ENCODE results near the gene TCAIM. TPM values are rescaled to one million over a fixed set of nuclear protein-coding genes. Genes with fewer than 3 reads are reported as not detected.

Gene TCAIM, protein sequence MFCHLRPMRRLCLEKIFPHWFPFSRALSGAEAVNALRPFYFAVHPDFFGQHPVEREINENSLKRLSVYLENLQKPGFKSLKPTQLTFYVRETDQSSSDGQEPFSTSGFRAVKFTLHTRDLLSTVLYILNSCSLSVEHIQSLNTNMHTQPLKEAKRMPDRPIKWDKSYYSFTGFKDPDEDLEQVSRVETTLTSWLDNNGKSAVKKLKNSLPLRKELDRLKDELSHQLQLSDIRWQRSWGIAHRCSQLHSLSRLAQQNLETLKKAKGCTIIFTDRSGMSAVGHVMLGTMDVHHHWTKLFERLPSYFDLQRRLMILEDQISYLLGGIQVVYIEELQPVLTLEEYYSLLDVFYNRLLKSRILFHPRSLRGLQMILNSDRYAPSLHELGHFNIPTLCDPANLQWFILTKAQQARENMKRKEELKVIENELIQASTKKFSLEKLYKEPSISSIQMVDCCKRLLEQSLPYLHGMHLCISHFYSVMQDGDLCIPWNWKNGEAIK
- total RNA-seq: 10 to 100 TPM; 10.5 to 33.5 (median 19.6) TPM

DNA sequence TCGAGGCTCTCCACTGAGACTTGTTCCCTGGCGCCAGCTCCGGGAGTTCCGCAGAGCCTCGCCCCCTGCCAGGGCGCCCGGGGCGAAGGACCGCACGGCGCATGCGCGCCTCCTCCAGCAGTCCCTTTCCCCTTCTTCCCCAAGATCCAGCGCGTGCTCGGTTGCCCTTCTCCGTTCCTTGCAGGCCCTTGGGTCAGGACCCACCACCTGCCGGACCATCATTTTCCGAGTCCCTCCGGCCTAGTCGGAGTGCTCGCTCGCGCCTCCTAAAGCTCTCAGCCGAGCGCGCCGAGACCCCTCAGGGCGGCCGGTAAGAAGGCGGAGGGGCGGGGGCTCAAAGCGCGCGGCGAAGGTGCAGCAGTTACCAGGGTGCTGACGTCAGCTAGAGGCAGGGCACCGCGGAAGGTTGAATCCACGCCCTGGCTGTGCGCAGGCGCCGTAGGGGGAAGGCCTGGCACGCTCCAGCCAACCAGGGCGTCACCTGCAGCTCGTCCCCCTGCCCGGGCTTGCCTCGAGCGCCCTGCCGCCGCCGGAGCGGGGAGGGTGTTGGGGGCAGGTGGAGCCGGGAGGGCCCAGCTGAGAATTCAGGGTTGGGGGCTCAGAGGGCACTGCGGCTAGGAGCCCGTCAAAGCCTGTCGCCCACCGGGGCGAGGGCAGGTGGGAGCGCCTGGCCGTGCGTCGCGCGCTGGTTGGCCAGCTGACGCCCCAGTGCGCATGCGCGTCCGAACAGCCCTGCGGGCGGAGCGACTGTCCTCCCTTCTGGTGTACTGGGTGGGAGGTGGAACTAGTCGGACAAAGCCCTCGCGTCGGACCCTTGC is at the start of gene TCAIM:
TSS of gene TCAIM (plus strand) at position 757 of the 818 bp plus-strand sequence. CDS start 16,017 bp downstream, outside the sequence.
- Histone ChIP-seq H3K4me1 (peaks cover 25 to 43% (median 27%) of the 10 kb centered on the region in 4 donors), H3K4me3 (peak within 1 kb of the TSS; percentile 46 to 75 (median 70)), H3K36me3 (no peaks in the 10 kb centered on the region), H3K27me3 (no peaks in the 10 kb centered on the region), H3K27ac (peak within 1 kb of the TSS; percentile 95 to 99 (median 97)), H3K9me3 (no peaks in the 10 kb centered on the region)
- peak in 3 of 4 donors; percentile 75 to 94 (median 90) for TF ChIP-seq POLR2A (IDR thresholded peaks at IDR 0.05)
- TF ChIP-seq EP300 (IDR thresholded peaks at IDR 0.05): peak in 1 of 4 donors; percentile 4
- TF ChIP-seq, protein P1, sequence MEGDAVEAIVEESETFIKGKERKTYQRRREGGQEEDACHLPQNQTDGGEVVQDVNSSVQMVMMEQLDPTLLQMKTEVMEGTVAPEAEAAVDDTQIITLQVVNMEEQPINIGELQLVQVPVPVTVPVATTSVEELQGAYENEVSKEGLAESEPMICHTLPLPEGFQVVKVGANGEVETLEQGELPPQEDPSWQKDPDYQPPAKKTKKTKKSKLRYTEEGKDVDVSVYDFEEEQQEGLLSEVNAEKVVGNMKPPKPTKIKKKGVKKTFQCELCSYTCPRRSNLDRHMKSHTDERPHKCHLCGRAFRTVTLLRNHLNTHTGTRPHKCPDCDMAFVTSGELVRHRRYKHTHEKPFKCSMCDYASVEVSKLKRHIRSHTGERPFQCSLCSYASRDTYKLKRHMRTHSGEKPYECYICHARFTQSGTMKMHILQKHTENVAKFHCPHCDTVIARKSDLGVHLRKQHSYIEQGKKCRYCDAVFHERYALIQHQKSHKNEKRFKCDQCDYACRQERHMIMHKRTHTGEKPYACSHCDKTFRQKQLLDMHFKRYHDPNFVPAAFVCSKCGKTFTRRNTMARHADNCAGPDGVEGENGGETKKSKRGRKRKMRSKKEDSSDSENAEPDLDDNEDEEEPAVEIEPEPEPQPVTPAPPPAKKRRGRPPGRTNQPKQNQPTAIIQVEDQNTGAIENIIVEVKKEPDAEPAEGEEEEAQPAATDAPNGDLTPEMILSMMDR (IDR thresholded peaks at IDR 0.05): peak in 2 of 6 experiments; percentile 11 to 29
- peak; percentile 93 to 97 for TF ChIP-seq POLR2AphosphoS5 (IDR thresholded peaks at IDR 0.05)
- DNase-seq (peak; percentile 99), ATAC-seq (ENCODE audit: low FRiP score in 2 of 2) (peak; percentile 98 to 99)
- WGBS, 2 donors: 1 to 2% methylated on average over 30 to 74 of the region's 77 CpGs

DNA sequence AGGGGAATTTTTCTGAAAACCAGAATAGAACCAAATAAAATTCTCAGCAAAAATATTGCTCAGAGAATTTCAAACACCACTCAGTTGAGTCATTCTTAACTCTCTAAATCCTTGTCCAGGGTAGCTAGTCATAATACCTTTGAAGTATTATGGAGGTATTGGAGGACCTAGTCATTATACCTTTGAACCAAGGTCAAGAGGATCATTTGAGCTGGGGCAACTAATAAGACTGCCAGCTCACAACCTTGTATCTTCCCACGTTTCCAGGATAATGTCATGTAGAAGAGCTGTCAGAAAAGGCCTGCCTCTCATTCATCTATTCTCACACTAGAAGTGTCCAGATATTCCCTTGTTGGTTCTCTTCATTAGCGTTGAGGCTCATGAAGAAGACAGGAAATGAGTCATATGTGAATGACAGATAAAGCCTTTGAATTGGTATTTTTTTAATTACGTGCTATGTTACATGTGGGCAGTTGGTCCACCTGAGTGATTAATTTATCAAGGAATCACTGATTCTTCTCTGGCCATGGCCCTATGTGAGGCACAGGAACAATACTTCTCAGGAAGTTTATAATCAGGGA is 48.6 kb upstream of the TCAIM start:
- H3K27me3 ChIP-seq: no peaks in the 10 kb centered on the region

DNA sequence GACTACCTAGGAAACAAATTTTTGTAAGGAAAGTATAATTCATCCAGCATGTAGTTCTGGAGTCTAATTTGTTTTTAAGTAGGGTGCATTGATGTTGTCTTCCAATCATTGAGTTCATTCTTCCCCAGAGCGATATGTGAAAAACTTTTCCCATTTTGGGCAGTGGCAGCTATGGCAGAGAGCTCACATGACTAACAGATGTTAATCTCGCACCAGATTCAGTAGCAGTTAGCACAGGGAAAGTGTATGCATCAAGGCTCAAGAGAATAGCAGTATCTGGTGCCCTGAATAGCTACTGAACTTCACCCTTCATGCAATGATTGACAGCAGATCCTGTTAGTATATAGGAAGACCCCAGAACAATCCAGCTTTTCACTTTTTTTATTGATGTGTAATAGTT is 46.3 kb upstream of the TCAIM start:
- TF ChIP-seq EP300 (IDR thresholded peaks at IDR 0.05) (no peak), POLR2AphosphoS5 (IDR thresholded peaks at IDR 0.05) (no peak), POLR2A (IDR thresholded peaks at IDR 0.05) (no peak)
- TF ChIP-seq, protein P1 (IDR thresholded peaks at IDR 0.05): no peak
- Histone ChIP-seq H3K36me3 (no peaks in the 10 kb centered on the region), H3K27ac (no peak overlapping the region), H3K4me1 (no peaks in the 10 kb centered on the region), H3K4me3 (no peak overlapping the region), H3K9me3 (no peaks in the 10 kb centered on the region), H3K27me3 (no peaks in the 10 kb centered on the region)
- 81 to 90% methylated on average over 2 of the region's 2 CpGs for WGBS, 2 donors
- no peak for DNase-seq
- no peak for ATAC-seq (ENCODE audit: low FRiP score in 2 of 2)

More for the DNA sequence above, 48.6 kb upstream of the TCAIM start:
- H3K4me1 ChIP-seq: no peaks in the 10 kb centered on the region
- 64 to 79% methylated on average over 3 of the region's 3 CpGs for WGBS, 2 donors
- DNase-seq: no peak
- no peaks in the 10 kb centered on the region for H3K9me3 ChIP-seq
- no peak overlapping the region for H3K4me3 ChIP-seq
- ATAC-seq (ENCODE audit: low FRiP score in 2 of 2): no peak
- TF ChIP-seq EP300 (IDR thresholded peaks at IDR 0.05) (no peak), POLR2A (IDR thresholded peaks at IDR 0.05) (no peak), POLR2AphosphoS5 (IDR thresholded peaks at IDR 0.05) (no peak)
- TF ChIP-seq, protein P1 (IDR thresholded peaks at IDR 0.05): no peak
- H3K36me3 ChIP-seq: no peaks in the 10 kb centered on the region
- H3K27ac ChIP-seq: no peak overlapping the region

DNA sequence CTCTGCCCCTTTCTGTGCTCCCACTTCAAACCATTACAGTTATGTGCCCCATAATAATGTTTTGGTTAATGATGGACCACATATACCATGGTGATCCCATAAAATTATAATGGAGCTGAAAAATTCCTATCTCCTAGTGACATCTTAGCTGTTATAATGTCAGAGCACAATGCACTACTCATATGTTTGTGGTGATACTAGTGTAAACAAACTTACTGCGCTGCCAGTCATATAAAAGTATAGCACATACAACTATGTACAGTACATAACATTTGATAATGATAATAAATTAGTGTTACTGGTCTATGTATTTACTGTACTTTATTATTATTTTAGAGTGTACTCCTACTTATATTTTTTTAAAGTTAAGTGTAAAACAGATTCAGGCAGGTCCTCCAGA is 45.6 kb upstream of the TCAIM start:
- 90 to 92% methylated on average over 1 of the region's 1 CpG for WGBS, 2 donors
- no peak for ATAC-seq (ENCODE audit: low FRiP score in 2 of 2)
- H3K9me3 ChIP-seq: no peaks in the 10 kb centered on the region
- no peaks in the 10 kb centered on the region for H3K4me1 ChIP-seq
- no peaks in the 10 kb centered on the region for H3K27me3 ChIP-seq
- TF ChIP-seq POLR2AphosphoS5 (IDR thresholded peaks at IDR 0.05): no peak
- no peak for TF ChIP-seq POLR2A (IDR thresholded peaks at IDR 0.05)
- TF ChIP-seq EP300 (IDR thresholded peaks at IDR 0.05): no peak
- TF ChIP-seq, protein P1 (IDR thresholded peaks at IDR 0.05): no peak
- H3K4me3 ChIP-seq: no peak overlapping the region
- DNase-seq: no peak
- H3K27ac ChIP-seq: no peak overlapping the region
- H3K36me3 ChIP-seq: no peaks in the 10 kb centered on the region
